AG10803 (cell line): ENCODE measurements around the gene CPNE5.
"Not testable (repeated sequence)": the region's sequence is repeated elsewhere in the genome, so short reads cannot be mapped to it uniquely, and the experiment has no call there.

Experiments used
- DNase-seq: peaks from one replicate; pipeline ENCODE4 v3.0.0; 2010; ENCODE audit warnings: low read depth
- H3K4me3 ChIP-seq: 2 replicates; pipeline ENCODE4 v1.5.1; 2011; ENCODE audit warnings: mild to moderate bottlenecking, low read length, control low read depth
- TF ChIP-seq, protein P1 (sequence below): conservative IDR thresholded peaks from 2 replicates; pipeline ENCODE4 v1.5.1; 2011; ENCODE audit warnings: mild to moderate bottlenecking, low read length, control low read depth, inconsistent platforms

CPNE5 gene

DNA sequence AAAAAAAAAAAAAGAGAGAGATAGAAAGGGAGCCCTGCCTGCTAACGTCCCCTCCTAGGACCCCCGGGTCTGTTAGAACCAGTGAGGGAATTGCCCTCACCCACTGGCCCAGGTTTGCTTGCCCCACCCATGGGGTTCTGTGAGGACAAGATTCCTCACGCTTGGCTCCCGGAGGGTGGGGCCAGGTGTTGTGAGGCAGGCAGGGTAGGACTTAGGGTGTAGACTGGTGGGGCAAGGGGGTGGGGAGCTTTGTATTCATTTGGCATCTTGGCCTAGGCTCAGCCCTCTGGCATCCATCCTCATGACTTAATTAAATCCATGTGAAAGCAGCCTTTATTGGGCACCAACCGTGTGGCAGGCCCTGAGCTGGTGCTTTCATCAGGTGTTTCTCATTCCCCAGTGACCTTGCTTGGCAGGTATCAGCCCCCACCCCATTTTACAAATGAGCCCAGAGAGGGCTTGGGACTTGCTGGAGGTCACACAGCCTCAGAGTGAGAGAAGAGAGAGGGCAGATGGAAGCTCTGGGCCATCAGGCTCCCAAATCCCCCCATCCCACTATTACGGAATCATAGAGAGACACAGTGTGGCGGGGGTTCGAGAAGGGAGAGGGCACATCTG is 122.7 kb downstream of the CPNE5 start:
- H3K4me3 ChIP-seq: no peak overlapping the region
- DNase-seq: no peak
- TF ChIP-seq, protein P1, sequence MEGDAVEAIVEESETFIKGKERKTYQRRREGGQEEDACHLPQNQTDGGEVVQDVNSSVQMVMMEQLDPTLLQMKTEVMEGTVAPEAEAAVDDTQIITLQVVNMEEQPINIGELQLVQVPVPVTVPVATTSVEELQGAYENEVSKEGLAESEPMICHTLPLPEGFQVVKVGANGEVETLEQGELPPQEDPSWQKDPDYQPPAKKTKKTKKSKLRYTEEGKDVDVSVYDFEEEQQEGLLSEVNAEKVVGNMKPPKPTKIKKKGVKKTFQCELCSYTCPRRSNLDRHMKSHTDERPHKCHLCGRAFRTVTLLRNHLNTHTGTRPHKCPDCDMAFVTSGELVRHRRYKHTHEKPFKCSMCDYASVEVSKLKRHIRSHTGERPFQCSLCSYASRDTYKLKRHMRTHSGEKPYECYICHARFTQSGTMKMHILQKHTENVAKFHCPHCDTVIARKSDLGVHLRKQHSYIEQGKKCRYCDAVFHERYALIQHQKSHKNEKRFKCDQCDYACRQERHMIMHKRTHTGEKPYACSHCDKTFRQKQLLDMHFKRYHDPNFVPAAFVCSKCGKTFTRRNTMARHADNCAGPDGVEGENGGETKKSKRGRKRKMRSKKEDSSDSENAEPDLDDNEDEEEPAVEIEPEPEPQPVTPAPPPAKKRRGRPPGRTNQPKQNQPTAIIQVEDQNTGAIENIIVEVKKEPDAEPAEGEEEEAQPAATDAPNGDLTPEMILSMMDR: no peak

GRCh38 chr6:36715469-36715868 is 123.8 kb downstream of the CPNE5 start:
- TF ChIP-seq, protein P1: no peak
- no peak overlapping the region for H3K4me3 ChIP-seq
- no peak for DNase-seq

DNA sequence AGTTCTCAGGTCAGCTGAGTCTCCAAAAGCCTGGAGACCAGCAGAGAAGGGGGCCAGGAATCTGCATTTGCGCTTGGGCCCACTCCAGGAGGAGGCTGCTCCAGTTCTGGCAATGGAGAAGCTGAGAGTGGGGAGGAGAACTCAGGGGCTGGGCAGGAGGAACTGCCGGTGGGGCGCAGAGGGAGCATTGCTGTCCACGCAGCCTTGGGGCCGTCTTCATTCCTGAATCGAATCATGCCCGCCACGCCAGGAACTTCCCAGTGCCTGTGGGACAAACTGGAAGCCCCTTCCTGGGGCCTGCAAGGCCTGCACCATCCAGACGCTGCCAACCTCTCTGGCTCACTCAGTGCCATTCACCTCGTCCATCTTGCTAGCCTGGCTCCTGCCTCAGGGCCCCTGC is 124.7 kb downstream of the CPNE5 start:
- TF ChIP-seq, protein P1: no peak
- DNase-seq: no peak
- no peak overlapping the region for H3K4me3 ChIP-seq

GRCh38 chr6:36713846-36714245 is 125.4 kb downstream of the CPNE5 start:
- H3K4me3 ChIP-seq: no peak overlapping the region
- no peak for DNase-seq
- TF ChIP-seq, protein P1: no peak

GRCh38 chr6:36712816-36713215 is 126.4 kb downstream of the CPNE5 start:
- DNase-seq: no peak
- H3K4me3 ChIP-seq: no peak overlapping the region
- TF ChIP-seq, protein P1: no peak

GRCh38 chr6:36706339-36706738 is 132.9 kb downstream of the CPNE5 start:
- H3K4me3 ChIP-seq: no peak overlapping the region
- no peak for DNase-seq
- TF ChIP-seq, protein P1: no peak

- not testable (repeated sequence) for DNase-seq
These were observed 134.2 kb downstream of the CPNE5 start for GRCh38 chr6:36704961-36705577.

More at GRCh38 chr6:36704961-36705577, 134.2 kb downstream of the CPNE5 start:
- H3K4me3 ChIP-seq: not testable (repeated sequence)
